Adrenal gland (tissue), 12 donors: Measurements from ENCODE around the gene CELF2. TPM values are rescaled to one million over a fixed set of nuclear protein-coding genes. Genes with fewer than 3 reads are reported as not detected.

Experiments
- DNase-seq, 7 donors: peaks; one replicate each; pipeline ENCODE4 v3.0.0-alpha.2; 2019 to 2020
- H3K27ac ChIP-seq, 5 donors: fragments of 200-600 bp; sonication (generic) in 4 of 5; 1 replicate in 3 of 5; 2 replicates in 2 of 5; pipeline versions ENCODE4 v1.5.1 to v1.8.0; 2016 to 2020; ENCODE audit warnings: mild to moderate bottlenecking in 1 of 5
- H3K27me3 ChIP-seq: fragments of 200-600 bp; 2 replicates; pipeline ENCODE4 v1.8.0; 2021
- H3K36me3 ChIP-seq, 2 donors: fragments of 200-600 bp; replicated peaks in 1 of 2; 1 replicate in 1 of 2; 2 replicates in 1 of 2; pipeline versions ENCODE4 v1.5.1 to v1.8.0; 2018 to 2022
- H3K4me1 ChIP-seq, 2 donors: fragments of 200-600 bp; replicated peaks in 1 of 2; 1 replicate in 1 of 2; 2 replicates in 1 of 2; pipeline versions ENCODE4 v1.5.1 to v1.8.0; 2018 to 2021
- H3K4me3 ChIP-seq, 4 donors: fragments of 200-600 bp; sonication (generic) in 3 of 4; one replicate each; pipeline ENCODE4 v1.5.1; 2016 to 2018
- H3K9me3 ChIP-seq, 3 donors: fragments of 200-600 bp; sonication (generic) in 1 of 3; replicated peaks in 1 of 3; 1 replicate in 2 of 3; 2 replicates in 1 of 3; pipeline versions ENCODE4 v1.5.1 to v1.8.0; 2016 to 2021
- POLR2A ChIP-seq, 2 donors: fragments of 450-650 bp; IDR thresholded peaks; one replicate each; pipeline ENCODE4 v1.6.1; 2017; ENCODE audit warnings: antibody characterized with exemption in 2 of 2, mild to moderate bottlenecking in 2 of 2, moderate library complexity in 1 of 2
- WGBS, 4 donors: extraction: QIAGEN DNeasy Blood & Tissue Kit in 2 of 4; methylation state at CpG; one replicate each; pipeline versions ENCODE4 v1.1.5 to v1.1.7; 2013 to 2017; 5-methylcytosine and 5-hydroxymethylcytosine counted together
- intact Hi-C, 2 donors: fragments of 100-400 bp; cut with DNase I; formaldehyde crosslinking; loops; one replicate each; pipeline versions ENCODE4 v1.14.1 to v1.15.0; 2022 to 2023
- polyA plus RNA-seq, 3 donors: library from polyadenylated mRNA; stranded (reverse); fragments of 200-250 nt in 2 of 3; fragments of 350-450 nt in 1 of 3; fragmentation: Illumina TruSeq in 1 of 3; extraction: RNeasy Lipid Tissue Mini Kit (QIAGEN cat#74804) in 1 of 3; gene quantifications; one replicate each; pipeline ENCODE4 v1.2.3, GENCODE V29; 2013 to 2014
- total RNA-seq, 9 donors: library from RNA; depleted of rRNA in 4 of 9; stranded (reverse); fragments of >200 nt in 4 of 9; fragments of 120-200 nt in 1 of 9; fragmentation: NEBNext Ultra II Directional in 1 of 9; extraction: Animal tissue kit (Norgen Biotek cat#: 25700) in 1 of 9; gene quantifications; one replicate each; pipeline versions ENCODE4 v1.1.0 to v1.2.4, GENCODE V29; 2013 to 2023
- TF ChIP-seq, protein P1 (sequence below), 6 experiments: fragments of 450-650 bp in 4 of 6; fragments of 200-600 bp in 2 of 6; sonication (generic) in 1 of 6; IDR thresholded peaks; 1 replicate in 5 of 6; 2 replicates in 1 of 6; pipeline versions ENCODE4 v1.5.1 to v1.8.0; 2016 to 2021; ENCODE audit warnings: antibody characterized with exemption in 6 of 6, mild to moderate bottlenecking in 2 of 6, moderate library complexity in 1 of 6
- donor health status: healthy with polysubstance abuse.
- donor health status: Bipolar disorder and iron deficiency.
- donor health status: DM: yes; HTN: yes; CAD: no.
- donor health status: DM: no; HTN: no; CAD: no.
- donor health status: DM: no; HTN: no; CAD: no.
- donor health status: DM: yes; HTN: yes; CAD: no.

The CELF2 gene
- total and polyA plus RNA-seq, 12 donors, result 2.7 to 26.0 (median 10.3) TPM

DNA sequence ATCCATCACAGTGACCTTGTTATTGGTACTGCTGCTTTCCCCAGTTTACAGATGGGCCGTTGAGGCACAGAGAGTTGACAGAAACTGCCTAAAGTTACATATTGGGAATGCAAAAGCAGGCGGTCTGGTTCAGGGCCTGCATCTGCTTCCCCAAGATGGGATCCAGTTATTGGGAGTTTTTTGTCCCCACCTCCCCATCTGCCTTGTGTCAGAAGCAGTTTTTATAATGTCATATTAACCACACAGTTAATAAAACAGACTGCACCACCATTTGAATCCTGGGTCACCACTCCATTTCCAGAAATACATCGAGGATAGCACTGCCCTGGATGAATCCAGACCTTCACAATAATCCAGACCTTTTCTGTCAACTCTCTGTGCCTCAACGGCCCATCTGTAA, 67.9 kb downstream of the CELF2 start:
- TF ChIP-seq, protein P1, sequence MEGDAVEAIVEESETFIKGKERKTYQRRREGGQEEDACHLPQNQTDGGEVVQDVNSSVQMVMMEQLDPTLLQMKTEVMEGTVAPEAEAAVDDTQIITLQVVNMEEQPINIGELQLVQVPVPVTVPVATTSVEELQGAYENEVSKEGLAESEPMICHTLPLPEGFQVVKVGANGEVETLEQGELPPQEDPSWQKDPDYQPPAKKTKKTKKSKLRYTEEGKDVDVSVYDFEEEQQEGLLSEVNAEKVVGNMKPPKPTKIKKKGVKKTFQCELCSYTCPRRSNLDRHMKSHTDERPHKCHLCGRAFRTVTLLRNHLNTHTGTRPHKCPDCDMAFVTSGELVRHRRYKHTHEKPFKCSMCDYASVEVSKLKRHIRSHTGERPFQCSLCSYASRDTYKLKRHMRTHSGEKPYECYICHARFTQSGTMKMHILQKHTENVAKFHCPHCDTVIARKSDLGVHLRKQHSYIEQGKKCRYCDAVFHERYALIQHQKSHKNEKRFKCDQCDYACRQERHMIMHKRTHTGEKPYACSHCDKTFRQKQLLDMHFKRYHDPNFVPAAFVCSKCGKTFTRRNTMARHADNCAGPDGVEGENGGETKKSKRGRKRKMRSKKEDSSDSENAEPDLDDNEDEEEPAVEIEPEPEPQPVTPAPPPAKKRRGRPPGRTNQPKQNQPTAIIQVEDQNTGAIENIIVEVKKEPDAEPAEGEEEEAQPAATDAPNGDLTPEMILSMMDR (IDR thresholded peaks at IDR 0.05), result no peak
- no peak for TF ChIP-seq POLR2A (IDR thresholded peaks at IDR 0.05)
- H3K4me3 ChIP-seq, result no peak overlapping the region
- no peak overlapping the region for H3K27ac ChIP-seq
- no peaks in the 10 kb centered on the region for H3K36me3 ChIP-seq
- no peak for DNase-seq
- intact Hi-C loops, result no loop called here
- H3K27me3 ChIP-seq, result no peaks in the 10 kb centered on the region
- H3K9me3 ChIP-seq, result no peaks in the 10 kb centered on the region
- no peaks in the 10 kb centered on the region for H3K4me1 ChIP-seq
- WGBS, 4 donors, result 74 to 82% (median 81%) methylated on average over 4 of the region's 4 CpGs

GRCh38 chr10:11086177-11086840, 68.6 kb downstream of the CELF2 start:
- Histone ChIP-seq H3K27me3 (no peaks in the 10 kb centered on the region), H3K36me3 (no peaks in the 10 kb centered on the region), H3K4me1 (no peaks in the 10 kb centered on the region), H3K4me3 (no peak overlapping the region), H3K27ac (no peak overlapping the region), H3K9me3 (no peaks in the 10 kb centered on the region)
- WGBS, 4 donors, result 59 to 66% (median 61%) methylated on average over 13 of the region's 13 CpGs
- TF ChIP-seq POLR2A (IDR thresholded peaks at IDR 0.05), result no peak
- TF ChIP-seq, protein P1 (IDR thresholded peaks at IDR 0.05), result no peak
- no peak for DNase-seq
- intact Hi-C loops, result no loop called here

GRCh38 chr10:11087372-11087771, 69.7 kb downstream of the CELF2 start:
- Histone ChIP-seq H3K27me3 (no peaks in the 10 kb centered on the region), H3K4me1 (no peaks in the 10 kb centered on the region), H3K4me3 (no peak overlapping the region), H3K27ac (no peak overlapping the region), H3K36me3 (no peaks in the 10 kb centered on the region), H3K9me3 (no peaks in the 10 kb centered on the region)
- intact Hi-C loops, result no loop called here
- no peak for TF ChIP-seq POLR2A (IDR thresholded peaks at IDR 0.05)
- TF ChIP-seq, protein P1 (IDR thresholded peaks at IDR 0.05), result no peak
- WGBS, 4 donors, result 92 to 96% (median 94%) methylated on average over 9 of the region's 9 CpGs
- no peak for DNase-seq

GRCh38 chr10:11088709-11089108, 71.0 kb downstream of the CELF2 start:
- Histone ChIP-seq H3K4me3 (no peak overlapping the region), H3K4me1 (no peaks in the 10 kb centered on the region), H3K36me3 (no peaks in the 10 kb centered on the region), H3K9me3 (no peaks in the 10 kb centered on the region), H3K27ac (no peak overlapping the region), H3K27me3 (no peaks in the 10 kb centered on the region)
- 87 to 100% (median 95%) methylated on average over 2 to 6 of the region's 6 CpGs for WGBS, 4 donors
- no peak for TF ChIP-seq POLR2A (IDR thresholded peaks at IDR 0.05)
- TF ChIP-seq, protein P1 (IDR thresholded peaks at IDR 0.05), result no peak
- intact Hi-C loops, result no loop called here
- no peak for DNase-seq
